HCT116 (cell line): ENCODE measurements around the gene SRSF3.
"Not testable (repeated sequence)": the region's sequence is repeated elsewhere in the genome, so short reads cannot be mapped to it uniquely, and the experiment has no call there.

Experiments used
- EZH2 ChIP-seq: fragments of 200-600 bp; sonication (generic); IDR thresholded peaks from 2 replicates; pipeline ENCODE4 v1.6.1; 2017; ENCODE audit warnings: antibody characterized with exemption, mixed run types
- MAX ChIP-seq: IDR thresholded peaks from 2 replicates; pipeline ENCODE4 v1.6.1; 2012
- RAD21 ChIP-seq: IDR thresholded peaks from 2 replicates; pipeline ENCODE4 v1.6.1; 2012; ENCODE audit warnings: low read depth, mild to moderate bottlenecking

DNA sequence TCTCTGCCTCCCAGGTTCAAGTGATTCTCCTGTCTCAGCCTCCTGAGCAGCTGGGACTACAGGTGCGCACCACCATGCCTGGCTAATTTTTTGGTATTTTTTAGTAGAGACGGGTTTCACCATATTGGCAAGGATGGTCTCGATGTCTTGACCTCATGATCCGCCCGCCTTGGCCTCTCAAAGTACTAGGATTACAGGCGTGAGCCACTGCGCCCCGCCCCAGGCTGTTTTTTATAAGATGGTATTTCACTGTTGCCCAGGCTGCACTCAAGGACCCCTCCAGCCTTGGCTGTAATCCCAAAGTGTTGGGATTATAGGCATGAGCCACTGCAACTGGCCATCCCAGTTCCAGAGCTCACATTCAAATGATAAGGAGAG, 13.1 kb downstream of the SRSF3 start:
- not testable (repeated sequence) for TF ChIP-seq RAD21, MAX, EZH2
